Measurements from ENCODE around the gene DHX36. TPM values are rescaled to one million over a fixed set of nuclear protein-coding genes. Genes with fewer than 3 reads are reported as not detected.

DHX36 gene, protein sequence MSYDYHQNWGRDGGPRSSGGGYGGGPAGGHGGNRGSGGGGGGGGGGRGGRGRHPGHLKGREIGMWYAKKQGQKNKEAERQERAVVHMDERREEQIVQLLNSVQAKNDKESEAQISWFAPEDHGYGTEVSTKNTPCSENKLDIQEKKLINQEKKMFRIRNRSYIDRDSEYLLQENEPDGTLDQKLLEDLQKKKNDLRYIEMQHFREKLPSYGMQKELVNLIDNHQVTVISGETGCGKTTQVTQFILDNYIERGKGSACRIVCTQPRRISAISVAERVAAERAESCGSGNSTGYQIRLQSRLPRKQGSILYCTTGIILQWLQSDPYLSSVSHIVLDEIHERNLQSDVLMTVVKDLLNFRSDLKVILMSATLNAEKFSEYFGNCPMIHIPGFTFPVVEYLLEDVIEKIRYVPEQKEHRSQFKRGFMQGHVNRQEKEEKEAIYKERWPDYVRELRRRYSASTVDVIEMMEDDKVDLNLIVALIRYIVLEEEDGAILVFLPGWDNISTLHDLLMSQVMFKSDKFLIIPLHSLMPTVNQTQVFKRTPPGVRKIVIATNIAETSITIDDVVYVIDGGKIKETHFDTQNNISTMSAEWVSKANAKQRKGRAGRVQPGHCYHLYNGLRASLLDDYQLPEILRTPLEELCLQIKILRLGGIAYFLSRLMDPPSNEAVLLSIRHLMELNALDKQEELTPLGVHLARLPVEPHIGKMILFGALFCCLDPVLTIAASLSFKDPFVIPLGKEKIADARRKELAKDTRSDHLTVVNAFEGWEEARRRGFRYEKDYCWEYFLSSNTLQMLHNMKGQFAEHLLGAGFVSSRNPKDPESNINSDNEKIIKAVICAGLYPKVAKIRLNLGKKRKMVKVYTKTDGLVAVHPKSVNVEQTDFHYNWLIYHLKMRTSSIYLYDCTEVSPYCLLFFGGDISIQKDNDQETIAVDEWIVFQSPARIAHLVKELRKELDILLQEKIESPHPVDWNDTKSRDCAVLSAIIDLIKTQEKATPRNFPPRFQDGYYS
- 81.8 and 89.6 TPM in 2 replicates for total RNA-seq

DNA sequence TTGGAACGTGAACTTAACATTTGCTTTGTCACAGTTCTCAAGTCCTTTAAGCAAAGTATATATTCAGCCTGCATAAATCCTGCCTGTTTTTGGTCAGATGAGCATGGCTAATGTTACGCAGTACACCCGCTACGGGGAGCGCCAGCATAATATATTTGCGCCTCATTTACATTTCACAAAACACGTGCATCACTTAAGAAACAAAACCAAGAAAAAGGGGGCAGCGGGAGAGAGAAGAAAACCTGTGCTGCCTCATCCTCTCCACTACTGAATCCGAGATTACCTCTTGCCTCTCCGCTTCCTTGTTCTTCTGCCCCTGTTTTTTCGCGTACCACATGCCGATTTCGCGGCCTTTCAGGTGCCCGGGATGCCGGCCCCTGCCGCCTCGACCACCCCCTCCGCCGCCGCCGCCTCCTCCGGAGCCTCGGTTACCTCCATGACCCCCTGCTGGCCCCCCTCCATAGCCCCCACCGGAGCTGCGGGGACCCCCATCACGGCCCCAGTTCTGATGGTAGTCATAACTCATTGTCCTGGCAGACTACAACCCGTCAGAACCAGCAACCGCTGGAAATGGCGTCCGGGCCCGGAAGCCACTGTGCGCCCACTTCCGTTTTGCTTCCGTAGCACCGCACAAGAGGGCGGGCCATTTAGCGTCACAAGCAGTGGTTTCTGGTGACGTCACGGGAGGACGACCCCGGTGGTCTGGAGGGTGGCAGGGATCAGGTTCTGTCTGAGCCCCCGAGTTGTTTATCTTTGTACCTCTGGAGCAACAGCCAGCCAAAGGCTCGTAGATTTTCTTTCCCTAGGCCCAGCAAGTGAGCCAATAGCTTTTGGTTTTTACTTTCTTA is at the start of gene DHX36:
Gene DHX36, minus strand, starts transcription at position 597 of the 848 bp plus-strand sequence. Its CDS starts 71 bp downstream, at position 526.
- intact Hi-C loops (cut with micrococcal nuclease) = loop anchor here (1.0 to 5.0 kb wide), 8 partner anchors 47 to 1548 kb away; partner anchors contain the start of genes ARHGEF26, GMPS and SLC33A1

DNA sequence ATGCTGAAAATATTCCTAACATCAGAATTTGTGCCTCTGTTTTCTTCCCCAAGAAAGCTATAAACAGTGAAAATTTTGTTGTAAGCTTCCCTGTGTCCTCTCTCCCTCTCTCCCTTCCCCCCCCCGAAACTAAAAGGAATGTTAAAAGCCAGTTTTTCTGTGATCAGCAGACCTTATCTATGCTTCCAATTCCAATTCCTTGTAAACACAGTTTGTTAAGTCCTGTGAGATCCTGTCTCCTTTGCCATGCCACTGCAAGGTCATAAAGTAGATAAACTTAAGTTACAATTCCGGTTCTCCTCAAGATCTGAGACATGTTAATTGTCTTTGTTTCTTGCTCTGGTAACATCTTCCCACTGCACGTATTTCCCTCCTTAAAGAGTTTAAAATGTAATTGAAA is 42.9 kb upstream of the DHX36 start:
- intact Hi-C loops (cut with micrococcal nuclease) = no loop called here

DNA sequence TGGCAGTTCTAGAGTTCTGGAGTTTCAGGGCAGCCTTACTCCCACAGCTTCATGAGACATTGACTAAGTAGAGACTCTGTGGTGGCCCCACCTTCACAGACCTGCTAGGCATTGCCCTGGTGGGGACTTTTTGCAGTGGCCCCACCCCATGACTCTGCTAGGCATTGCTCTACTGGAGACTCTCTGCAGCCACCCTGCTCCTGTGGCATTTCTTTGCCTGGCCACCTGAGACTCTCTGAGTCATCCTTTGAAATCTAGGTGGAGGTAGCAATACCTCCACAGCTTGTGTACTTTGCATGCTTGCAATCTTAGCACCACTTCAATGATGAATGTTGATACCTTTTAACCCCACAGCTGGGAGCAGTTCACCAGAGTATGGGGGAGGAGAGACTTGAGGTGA is 40.6 kb upstream of the DHX36 start:
- intact Hi-C loops (cut with micrococcal nuclease) = no loop called here

DNA sequence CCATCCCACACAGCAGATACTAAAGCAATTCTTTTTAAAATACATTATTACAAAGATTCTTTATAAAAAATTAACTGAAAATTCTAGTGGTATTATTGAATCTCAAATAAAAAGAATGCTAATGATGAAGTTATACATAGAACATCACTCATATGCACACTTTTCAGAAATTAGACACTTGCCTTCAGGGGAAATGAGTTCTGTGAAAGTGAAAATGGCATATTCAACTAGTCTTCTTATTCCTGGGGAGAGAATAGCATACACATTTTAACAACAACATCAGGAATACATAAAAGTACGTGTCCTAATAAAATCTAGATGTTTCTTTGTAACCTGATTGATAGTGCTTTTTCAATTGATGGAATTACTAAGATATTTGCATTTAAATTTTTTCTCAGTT is 36.8 kb upstream of the DHX36 start:
- intact Hi-C loops (cut with micrococcal nuclease) = no loop called here

DNA sequence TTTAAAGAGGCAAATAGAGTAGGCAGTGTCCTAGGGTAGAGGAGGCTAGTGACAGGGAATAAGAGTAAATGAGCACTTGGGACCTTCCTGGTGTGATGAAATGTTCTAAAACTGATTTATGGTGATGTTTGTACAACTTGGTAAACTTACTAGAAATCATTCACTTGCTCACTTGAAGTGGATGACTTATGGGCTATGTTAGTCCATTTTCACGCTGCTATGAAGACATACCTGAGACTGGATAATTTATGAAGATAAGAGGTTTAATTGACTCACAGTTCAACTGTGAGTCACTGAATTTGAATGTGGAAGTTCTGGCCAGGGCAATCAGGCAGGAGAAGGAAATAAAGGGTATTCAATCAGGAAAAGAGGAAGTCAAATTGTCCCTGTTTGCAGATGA is 31.7 kb upstream of the DHX36 start:
- intact Hi-C loops (cut with micrococcal nuclease) = no loop called here

DNA sequence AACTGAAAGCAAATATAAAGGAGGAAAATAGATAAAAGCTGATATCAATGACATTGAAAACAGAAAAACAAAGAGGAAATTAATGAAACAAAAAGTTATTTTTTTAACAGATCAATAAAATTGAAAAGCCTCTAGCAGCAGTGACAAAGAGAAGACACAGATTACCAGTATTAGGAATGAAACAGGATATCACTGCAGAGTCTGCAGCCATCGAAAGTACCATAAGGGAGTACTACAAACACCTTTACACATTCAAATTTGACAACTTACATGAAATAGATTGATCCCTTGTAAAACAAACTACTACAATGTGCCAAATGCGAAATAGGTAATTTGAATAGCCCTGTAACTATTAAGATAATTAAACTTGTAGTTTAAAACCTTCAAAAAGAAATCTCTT is 24.9 kb upstream of the DHX36 start:
- intact Hi-C loops (cut with micrococcal nuclease) = no loop called here

DNA sequence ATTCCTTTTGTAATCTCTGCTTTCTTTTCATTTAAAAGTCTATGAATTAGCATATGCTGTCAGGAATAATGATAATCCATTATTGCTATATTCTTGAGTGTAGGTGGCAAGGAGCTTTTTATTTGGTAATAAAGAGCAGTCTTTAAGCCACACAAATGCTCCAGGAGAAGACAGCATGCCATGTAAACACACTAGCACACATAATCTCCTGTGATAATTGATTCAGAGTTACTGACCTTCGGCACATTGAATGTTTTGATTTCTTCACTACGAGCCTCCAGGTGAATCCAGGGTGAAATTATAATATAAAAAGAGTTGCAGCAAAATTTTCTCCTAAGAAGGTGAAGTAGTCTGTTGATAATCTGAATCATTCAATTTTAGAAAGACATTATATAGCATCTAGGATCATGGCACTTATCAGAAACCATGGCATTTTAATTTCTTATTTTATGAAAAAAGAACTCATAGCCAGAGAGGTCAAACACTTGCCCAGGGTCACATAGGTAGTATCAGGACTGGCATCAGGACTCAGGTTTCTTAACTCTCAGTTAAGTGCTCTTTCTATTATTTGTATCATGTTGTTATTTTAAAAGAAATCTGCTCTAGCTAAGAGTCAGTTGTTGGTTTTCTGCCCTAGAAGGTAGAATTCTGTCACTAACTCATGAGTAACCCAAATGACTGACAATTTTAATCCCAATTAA is 21.3 kb upstream of the DHX36 start:
- intact Hi-C loops (cut with micrococcal nuclease) = no loop called here

DNA sequence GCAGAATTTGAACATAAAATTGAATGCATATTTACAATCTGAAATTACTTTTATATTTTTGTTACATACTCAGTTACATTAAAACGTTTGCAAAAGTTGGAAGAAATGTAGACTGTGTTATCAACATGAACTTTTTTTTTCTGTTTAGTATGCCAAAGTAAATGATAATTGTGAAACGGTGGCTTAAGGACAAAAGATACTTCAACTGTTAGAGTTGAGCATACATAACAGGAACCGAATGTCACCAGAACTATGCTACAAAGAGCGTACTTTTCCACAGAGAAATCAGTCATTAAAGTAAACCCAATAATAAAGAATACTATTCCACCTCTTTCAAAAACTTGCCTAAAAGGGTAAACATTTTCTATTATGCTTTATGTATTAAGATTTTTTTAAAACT is 14.3 kb upstream of the DHX36 start:
- intact Hi-C loops (cut with micrococcal nuclease) = no loop called here

DNA sequence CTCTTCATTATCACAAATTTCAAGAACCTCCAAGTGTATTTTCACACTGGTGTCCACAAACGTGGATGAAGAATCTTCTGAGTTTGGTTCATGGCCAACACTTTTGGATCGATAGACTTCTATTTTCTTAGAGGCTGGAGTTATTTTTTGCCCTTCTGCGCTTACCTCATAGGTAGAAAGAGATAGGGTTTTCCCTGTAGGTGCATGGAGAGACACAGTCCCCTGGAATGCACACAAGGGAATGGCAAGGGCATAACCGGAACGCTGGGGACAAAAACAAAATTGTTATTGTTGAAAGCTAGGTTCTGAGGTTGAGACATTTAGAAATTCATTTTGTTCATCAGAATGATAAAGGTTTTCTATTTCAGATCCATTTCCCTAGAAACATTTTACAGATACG is 13.7 kb upstream of the DHX36 start:
- intact Hi-C loops (cut with micrococcal nuclease) = no loop called here

DNA sequence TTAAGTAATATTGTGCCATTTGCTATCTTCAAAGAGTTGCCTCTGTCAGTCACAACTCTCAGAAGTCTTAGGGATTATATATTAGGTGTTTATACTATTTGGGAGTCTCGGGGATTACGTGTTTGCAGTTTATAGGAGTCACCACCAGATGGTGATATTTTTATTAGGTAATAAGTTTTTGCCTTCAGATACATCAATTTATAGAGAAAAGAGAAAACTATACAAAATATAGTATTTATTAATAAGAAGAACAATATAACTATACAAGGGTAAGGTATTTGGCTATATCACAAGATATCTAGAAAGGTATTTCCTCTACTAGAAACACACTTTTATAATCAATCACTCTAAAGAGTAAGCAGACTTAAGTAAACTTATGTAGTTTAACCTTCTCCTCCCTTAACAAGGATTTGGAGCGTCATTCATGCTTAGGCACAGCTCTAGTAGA is 10.7 kb upstream of the DHX36 start:
- intact Hi-C loops (cut with micrococcal nuclease) = loop anchor here (1.0 kb wide), 2 partner anchors 988 to 1367 kb away; no protein-coding TSS in a partner anchor

DNA sequence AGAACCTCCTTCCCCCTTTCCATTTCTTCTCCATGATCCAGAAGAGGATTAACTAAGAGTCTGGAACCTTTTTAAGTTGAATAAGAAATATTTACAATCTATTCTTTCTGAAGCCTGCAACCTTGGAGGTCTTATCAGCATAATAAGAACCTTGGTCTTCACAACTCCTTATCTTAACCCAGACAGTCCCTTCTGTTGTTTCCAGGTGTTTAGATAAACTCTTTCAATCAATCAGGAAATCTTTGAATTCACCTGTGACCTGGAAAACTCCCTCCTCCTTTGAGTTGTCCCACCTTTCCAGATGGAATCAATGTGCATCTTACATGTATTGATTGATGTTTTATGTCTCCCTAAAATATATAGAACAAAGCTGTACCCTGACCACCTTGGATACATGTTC is 3.6 kb upstream of the DHX36 start:
- intact Hi-C loops (cut with micrococcal nuclease) = no loop called here

DNA sequence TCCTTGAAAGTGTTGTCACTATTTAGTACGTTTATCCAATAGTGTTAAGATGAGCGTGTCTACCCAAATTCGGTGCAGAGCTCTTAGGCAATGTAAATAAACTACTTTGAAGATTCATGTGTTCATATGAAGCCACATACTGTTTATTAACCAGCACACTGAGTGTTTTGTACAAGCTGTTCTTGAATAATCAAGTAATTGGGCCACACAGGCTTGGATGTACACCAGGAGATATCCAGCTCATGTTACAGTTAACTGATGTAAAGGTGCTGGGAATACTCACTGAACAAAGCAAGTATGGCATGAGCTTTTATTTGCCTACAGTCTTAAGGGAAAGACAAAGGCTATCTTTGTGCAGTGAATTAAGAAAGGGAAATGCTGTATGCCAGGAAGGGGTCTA is 632 bp upstream of the DHX36 start:
- intact Hi-C loops (cut with micrococcal nuclease) = loop anchor here (1.0 to 5.0 kb wide), 8 partner anchors 9 to 1547 kb away; partner anchors contain the start of genes ARHGEF26, GMPS and SLC33A1

DNA sequence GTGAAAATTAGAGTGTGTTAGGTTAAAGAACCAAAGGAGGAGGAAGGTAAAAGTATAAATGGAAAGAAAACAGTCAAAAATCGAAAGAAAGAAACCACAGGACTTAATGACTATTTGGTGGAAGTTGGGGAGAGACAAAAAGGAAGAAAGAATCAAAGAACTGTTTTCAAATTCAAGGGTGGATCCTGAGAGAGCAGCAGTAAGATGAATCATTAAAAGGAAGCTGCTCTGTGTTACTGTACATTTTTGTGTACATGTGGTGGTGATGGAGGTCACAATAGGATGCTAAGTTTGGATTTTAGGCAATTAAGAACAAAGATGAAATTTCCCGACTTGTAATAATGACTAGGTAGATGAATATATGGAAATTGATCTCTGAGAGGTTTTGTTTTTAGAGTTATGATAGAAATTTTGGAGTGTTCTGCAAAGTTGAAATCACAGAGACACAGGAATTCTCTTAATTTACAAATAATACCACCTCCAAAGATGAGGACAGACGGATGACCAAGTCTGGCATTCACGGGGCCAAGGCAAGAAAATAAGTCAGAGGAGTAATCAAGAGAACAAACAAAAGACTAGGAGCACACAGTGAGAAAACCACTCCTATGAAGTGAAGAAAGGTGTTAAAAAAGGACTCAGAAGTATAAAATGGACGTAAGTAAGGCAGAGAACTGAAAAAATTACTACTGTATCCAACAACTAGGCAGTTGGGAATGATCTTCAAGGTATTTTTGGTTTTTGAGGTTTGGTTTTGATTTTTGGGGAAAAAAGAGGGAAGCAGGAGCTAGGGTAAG is 7.1 kb downstream of the DHX36 start:
- intact Hi-C loops (cut with micrococcal nuclease) = loop anchor here (1.0 kb wide), 1 partner anchor 8 kb away; no protein-coding TSS in a partner anchor

DNA sequence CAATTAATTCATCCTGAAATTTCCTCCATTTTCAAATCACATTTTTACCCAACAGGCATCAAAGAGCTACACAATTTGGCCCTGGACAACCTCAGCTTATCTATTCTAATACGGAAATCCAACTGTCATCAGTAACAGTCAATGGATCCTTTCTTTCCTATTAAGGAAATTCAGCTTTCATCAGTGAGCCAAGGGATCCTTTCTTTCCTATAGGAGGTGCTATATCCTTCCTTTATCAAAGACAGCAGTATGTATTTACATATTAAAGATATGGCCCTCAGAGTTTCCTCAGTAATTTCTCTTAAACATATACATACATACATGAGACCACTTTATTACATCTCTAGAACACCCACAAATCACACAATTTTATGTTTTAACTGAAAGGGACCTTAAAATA is 10.1 kb downstream of the DHX36 start:
- intact Hi-C loops (cut with micrococcal nuclease) = no loop called here

DNA sequence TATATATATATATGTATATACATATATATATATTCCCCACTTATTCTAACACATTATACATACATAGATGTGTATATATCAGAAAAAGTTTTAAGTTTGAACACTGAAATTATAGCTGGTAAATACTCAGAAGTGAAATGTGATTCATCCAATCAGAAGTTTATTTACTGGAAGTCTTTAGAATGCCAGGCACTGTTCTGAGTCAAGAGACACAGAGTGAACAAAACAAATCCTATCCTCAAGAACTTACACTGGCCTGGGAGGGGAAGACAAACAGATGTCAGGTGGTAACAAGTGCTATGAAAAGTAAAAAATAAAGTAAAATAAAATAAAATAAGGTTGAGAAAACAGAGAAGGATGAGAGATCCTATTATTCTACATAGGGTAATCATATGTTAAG is 13.4 kb downstream of the DHX36 start:
- intact Hi-C loops (cut with micrococcal nuclease) = no loop called here

DNA sequence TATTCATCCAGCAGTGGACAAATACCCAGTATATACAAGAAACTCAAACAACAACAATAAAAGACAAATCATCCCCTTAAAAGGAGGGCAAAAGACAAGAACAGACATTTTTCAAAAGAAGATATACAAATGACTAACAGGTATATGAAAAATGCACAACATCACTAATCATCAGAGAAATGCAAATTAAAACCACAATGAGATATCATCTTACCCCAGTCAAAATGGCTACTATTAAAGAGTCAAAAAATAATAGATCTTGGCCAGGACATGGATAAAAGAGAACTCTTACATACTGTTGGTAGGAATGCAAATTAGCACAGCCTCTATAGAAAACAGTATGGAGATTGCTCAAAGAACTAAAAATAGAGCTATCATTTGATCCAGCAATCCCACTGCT is 16.9 kb downstream of the DHX36 start:
- intact Hi-C loops (cut with micrococcal nuclease) = no loop called here

DNA sequence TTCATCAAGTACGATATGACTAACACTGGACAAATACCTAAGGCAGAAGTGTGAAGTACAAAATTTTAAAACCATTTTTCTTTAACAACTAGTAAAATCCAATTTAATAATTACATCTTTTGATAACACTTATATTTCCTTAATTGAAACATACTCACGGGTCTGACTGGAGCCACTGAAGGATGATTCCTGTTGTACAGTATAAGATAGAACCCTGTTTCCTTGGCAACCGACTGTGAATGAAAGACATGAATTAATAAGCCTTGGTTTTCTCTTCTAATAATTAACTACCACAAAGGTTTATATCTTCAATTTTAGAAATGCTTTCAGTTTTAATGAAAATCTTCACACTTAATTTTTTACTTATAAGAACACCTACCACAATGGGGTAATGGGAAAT is 19.4 kb downstream of the DHX36 start:
- intact Hi-C loops (cut with micrococcal nuclease) = no loop called here

DNA sequence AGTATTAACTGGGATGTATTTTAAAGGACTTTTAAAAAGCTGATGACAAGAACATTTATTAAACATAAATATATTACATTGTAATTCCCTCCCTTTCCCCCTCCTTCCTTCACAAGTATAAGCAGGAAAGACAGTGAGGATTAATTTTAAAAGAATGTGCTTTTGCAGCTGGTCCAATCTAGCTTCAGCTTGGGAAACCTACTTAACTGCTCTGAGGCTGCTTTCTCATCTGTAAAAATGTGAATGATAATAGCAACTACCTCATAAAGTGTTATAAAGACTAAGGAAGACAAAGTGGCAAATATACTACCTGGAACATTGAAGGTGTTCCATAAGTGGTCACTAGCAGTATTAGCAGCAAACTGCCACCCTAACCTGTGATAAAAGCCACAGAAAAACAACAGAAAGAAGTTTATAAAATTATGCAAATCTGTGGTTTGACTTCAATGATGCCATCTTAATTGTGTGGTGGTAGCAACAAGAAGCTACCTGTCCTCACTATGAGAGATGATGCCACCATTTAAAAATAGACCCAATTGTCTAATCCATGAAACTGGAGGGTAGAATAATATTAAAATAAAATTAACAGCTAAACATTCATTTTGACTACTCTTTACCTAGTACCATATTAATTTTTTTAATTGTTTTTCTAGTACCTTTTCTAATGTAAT is 20.0 kb downstream of the DHX36 start:
- intact Hi-C loops (cut with micrococcal nuclease) = no loop called here

DNA sequence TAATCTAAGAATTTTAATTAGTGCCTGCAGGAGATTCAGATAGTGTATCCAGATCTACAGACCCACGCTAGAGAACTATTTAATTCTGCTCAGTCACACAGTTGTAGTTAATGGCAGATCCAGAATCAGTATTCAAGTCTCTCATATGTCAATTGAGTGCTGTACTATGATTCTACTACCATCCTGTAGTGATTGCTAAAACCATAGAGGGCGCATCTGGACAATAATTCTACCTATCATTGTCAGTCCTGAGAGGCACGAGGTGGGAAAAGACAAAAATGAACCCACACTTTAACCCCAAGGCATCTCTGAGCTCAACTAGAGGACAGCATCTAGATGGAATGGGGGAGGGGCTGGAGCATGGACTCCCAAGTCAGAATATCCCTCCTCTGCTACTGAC is 22.7 kb downstream of the DHX36 start:
- intact Hi-C loops (cut with micrococcal nuclease) = no loop called here

All from T-helper 1 cell treated with Interleukin-12 subunit alpha and Interleukin-12 subunit beta and Interleukin-4 antibody, amounts not matched to agents 30 ng/mL and 1 ng/mL, for 36 hours (primary cell).